ENCODE measurements around the gene MRPL12. TPM values are rescaled to one million over a fixed set of nuclear protein-coding genes. Genes with fewer than 3 reads are reported as not detected.
"Not testable (repeated sequence)": the region's sequence is repeated elsewhere in the genome, so short reads cannot be mapped to it uniquely, and the experiment has no call there.

The MRPL12 gene
- total RNA-seq, 1 experiment from 2014 or later, result 94.7 TPM

GRCh38 chr17:81735264-81736102, 32.3 kb downstream of the MRPL12 start:
- Mint-ChIP-seq H3K27ac (ENCODE audit: unreplicated experiment) (peak overlapping the region; percentile 67), H3K9me3 (ENCODE audit: low read depth, unreplicated experiment) (no peaks in the 10 kb centered on the region), H3K36me3 (ENCODE audit: insufficient read depth, unreplicated experiment) (peaks cover 28% of the 10 kb centered on the region), H3K4me1 (ENCODE audit: low read depth, unreplicated experiment) (peaks cover 21% of the 10 kb centered on the region), H3K27me3 (ENCODE audit: unreplicated experiment) (peaks cover 24% of the 10 kb centered on the region), H3K4me3 (ENCODE audit: low read depth, unreplicated experiment) (peak overlapping the region; percentile 68)
- BruUV-seq (replicated peaks), result no TSS peak
- DNase-seq, result peak; percentile 65
- intact Hi-C loops (cut with micrococcal nuclease; ENCODE audit: unreplicated experiment), result no loop called here
- no peak for TF ChIP-seq CTCF (IDR thresholded peaks at IDR 0.05; ENCODE audit: unreplicated experiment)
- CTCF ChIA-PET, result interaction anchor here (0.6 to 2.5 kb wide), 6 partner anchors 59 to 633 kb away, joined by 3 to 7 read pairs (median 4); no protein-coding TSS in a partner anchor

GRCh38 chr17:81737947-81738800, 35.0 kb downstream of the MRPL12 start:
- H3K27ac Mint-ChIP-seq (ENCODE audit: unreplicated experiment), result no peak overlapping the region
- peaks cover 21% of the 10 kb centered on the region for H3K4me1 Mint-ChIP-seq (ENCODE audit: low read depth, unreplicated experiment)
- BruUV-seq (replicated peaks), result no TSS peak
- no peak for TF ChIP-seq CTCF (IDR thresholded peaks at IDR 0.05; ENCODE audit: unreplicated experiment)
- DNase-seq, result no peak
- H3K4me3 Mint-ChIP-seq (ENCODE audit: low read depth, unreplicated experiment), result no peak overlapping the region
- H3K36me3 Mint-ChIP-seq (ENCODE audit: insufficient read depth, unreplicated experiment), result peaks cover 25% of the 10 kb centered on the region
- intact Hi-C loops (cut with micrococcal nuclease; ENCODE audit: unreplicated experiment), result no loop called here
- peaks cover 5% of the 10 kb centered on the region for H3K27me3 Mint-ChIP-seq (ENCODE audit: unreplicated experiment)
- no peaks in the 10 kb centered on the region for H3K9me3 Mint-ChIP-seq (ENCODE audit: low read depth, unreplicated experiment)
- CTCF ChIA-PET, result interaction anchor here (1.2 kb wide), 1 partner anchor 95 kb away, joined by 4 read pairs; the partner anchor contains the start of gene MCRIP1

GRCh38 chr17:81738801-81739393, 35.7 kb downstream of the MRPL12 start:
- Mint-ChIP-seq H3K9me3 (ENCODE audit: low read depth, unreplicated experiment) (no peaks in the 10 kb centered on the region), H3K36me3 (ENCODE audit: insufficient read depth, unreplicated experiment) (peaks cover 18% of the 10 kb centered on the region), H3K27ac (ENCODE audit: unreplicated experiment) (no peak overlapping the region), H3K27me3 (ENCODE audit: unreplicated experiment) (no peaks in the 10 kb centered on the region), H3K4me1 (ENCODE audit: low read depth, unreplicated experiment) (peaks cover 13% of the 10 kb centered on the region), H3K4me3 (ENCODE audit: low read depth, unreplicated experiment) (no peak overlapping the region)
- no TSS peak for BruUV-seq (replicated peaks)
- no peak for DNase-seq
- CTCF ChIA-PET, result interaction anchor here (0.6 to 1.2 kb wide), 3 partner anchors 11 to 94 kb away, joined by 3 to 4 read pairs (median 3); partner anchors contain the start of gene MCRIP1
- intact Hi-C loops (cut with micrococcal nuclease; ENCODE audit: unreplicated experiment), result no loop called here
- TF ChIP-seq CTCF (IDR thresholded peaks at IDR 0.05; ENCODE audit: unreplicated experiment), result no peak

GRCh38 chr17:81739593-81739992, 36.4 kb downstream of the MRPL12 start:
- DNase-seq; H3K27me3 Mint-ChIP-seq (ENCODE audit: unreplicated experiment); BruUV-seq (replicated peaks); H3K27ac Mint-ChIP-seq (ENCODE audit: unreplicated experiment); H3K4me1 Mint-ChIP-seq (ENCODE audit: low read depth, unreplicated experiment); intact Hi-C loops (cut with micrococcal nuclease; ENCODE audit: unreplicated experiment); H3K4me3 Mint-ChIP-seq (ENCODE audit: low read depth, unreplicated experiment); H3K9me3 Mint-ChIP-seq (ENCODE audit: low read depth, unreplicated experiment): not testable (repeated sequence)
- CTCF ChIA-PET, result interaction anchor here (0.6 to 0.7 kb wide), 2 partner anchors 11 to 80 kb away, joined by 3 read pairs; no protein-coding TSS in a partner anchor
- peaks cover 15% of the 10 kb centered on the region for H3K36me3 Mint-ChIP-seq (ENCODE audit: insufficient read depth, unreplicated experiment)

All from Calu3 (cell line).